HCEC 1CT (cell line): Measurements from ENCODE around the gene ALPK3.

ENCODE experiments used
- DNase-seq: peaks from one replicate; pipeline ENCODE4 v3.0.0-alpha.2; 2017

ALPK3 gene, protein sequence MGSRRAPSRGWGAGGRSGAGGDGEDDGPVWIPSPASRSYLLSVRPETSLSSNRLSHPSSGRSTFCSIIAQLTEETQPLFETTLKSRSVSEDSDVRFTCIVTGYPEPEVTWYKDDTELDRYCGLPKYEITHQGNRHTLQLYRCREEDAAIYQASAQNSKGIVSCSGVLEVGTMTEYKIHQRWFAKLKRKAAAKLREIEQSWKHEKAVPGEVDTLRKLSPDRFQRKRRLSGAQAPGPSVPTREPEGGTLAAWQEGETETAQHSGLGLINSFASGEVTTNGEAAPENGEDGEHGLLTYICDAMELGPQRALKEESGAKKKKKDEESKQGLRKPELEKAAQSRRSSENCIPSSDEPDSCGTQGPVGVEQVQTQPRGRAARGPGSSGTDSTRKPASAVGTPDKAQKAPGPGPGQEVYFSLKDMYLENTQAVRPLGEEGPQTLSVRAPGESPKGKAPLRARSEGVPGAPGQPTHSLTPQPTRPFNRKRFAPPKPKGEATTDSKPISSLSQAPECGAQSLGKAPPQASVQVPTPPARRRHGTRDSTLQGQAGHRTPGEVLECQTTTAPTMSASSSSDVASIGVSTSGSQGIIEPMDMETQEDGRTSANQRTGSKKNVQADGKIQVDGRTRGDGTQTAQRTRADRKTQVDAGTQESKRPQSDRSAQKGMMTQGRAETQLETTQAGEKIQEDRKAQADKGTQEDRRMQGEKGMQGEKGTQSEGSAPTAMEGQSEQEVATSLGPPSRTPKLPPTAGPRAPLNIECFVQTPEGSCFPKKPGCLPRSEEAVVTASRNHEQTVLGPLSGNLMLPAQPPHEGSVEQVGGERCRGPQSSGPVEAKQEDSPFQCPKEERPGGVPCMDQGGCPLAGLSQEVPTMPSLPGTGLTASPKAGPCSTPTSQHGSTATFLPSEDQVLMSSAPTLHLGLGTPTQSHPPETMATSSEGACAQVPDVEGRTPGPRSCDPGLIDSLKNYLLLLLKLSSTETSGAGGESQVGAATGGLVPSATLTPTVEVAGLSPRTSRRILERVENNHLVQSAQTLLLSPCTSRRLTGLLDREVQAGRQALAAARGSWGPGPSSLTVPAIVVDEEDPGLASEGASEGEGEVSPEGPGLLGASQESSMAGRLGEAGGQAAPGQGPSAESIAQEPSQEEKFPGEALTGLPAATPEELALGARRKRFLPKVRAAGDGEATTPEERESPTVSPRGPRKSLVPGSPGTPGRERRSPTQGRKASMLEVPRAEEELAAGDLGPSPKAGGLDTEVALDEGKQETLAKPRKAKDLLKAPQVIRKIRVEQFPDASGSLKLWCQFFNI (N-terminal part only)

DNA sequence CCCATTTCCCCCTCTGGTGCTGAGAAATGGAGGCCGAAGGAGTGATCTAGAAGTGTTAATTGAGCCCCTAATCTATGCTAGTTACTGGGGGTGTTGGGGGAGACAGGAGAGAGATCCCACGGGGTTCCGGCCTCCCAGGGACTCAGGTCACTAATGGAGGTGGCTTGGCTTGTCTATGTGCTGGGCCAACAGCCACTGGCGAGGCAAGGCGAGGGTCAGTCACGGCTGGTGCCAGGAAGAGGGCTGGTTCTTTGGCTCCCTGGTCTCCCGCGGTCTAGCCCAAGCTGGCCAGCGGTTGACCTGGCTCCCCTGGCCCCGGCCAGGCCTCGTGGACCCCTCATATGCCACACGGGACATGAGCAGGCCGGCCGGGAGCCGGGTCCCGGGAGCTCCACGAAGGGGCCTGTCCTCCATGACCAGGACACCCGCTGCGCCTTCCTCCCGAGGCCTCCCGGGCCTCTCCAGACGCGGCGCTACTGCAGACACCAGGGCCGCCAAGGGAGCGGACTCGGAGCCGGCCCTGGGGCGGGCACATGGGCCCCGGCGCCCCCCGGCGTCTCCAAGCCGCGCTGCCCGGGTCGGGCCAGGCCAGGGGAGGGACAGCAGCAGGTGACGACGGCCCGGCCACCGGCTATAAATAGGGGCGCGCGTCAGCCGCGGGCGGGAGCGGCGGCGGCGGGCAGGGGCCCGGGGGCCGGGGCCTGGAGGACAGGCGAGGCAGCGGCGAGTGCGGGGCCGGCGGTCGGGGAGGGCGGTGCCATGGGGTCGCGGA, at the start of gene ALPK3:
Gene ALPK3 (plus strand): TSS at position 663 of the 772 bp plus-strand sequence. CDS start 97 bp downstream, at position 760.
- no peak for DNase-seq

DNA sequence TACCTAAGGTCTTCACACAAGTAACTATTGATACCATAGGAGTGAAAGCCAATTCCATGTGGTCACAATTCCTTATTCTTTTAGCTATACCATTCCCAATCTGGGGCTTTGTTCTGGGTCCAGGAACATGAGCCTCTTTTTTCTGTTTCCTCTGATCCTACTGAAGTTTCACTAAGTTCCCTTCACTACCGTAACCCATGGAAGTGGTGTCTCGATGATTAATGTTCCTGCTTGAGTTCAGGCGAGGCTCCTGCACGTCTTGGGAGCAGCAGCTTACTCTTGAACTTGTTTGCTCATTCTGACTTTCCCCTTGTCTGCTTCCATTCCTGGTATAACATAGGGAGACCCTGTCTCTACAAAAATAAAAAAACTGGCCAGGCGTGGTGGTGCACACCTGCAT, 45.1 kb upstream of the ALPK3 start:
- DNase-seq = no peak

DNA sequence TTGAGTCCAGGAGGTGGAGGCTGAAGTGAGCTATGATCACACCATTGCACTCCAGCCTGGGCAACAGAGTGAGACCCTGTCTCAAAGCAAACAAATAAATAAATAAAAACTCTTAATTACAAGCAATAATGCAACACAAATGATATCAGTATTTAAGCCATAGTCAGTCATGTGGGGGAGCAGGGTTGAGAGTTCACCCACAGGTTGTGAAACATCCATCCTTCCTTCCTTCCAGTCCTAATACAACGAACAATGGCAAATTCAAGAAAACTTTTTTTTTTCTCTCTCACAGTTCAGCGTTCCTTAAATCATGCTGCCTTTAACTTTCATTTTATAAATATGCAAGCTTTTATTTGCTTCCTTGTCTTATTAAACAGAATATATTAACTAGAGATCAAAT, 44.7 kb upstream of the ALPK3 start:
- DNase-seq = no peak

DNA sequence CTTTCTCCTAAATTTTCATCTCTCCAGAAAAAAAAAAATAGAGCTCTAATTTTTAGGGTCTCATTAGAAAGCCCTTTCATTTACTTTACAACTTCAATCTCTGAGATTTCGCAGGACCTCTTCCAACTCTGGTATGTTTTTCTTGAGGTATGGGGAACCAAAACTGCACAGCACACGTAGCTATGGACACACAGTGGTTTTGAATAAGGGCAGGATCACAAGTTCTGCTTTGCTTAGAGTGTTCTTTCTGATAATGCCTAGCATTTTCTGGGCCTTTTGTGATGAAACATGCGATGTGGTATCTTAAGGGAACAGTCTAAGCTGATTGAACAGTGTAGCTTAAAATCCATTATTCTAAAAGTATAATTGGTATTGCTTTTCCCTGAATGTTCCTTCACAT, 43.4 kb upstream of the ALPK3 start:
- no peak for DNase-seq

DNA sequence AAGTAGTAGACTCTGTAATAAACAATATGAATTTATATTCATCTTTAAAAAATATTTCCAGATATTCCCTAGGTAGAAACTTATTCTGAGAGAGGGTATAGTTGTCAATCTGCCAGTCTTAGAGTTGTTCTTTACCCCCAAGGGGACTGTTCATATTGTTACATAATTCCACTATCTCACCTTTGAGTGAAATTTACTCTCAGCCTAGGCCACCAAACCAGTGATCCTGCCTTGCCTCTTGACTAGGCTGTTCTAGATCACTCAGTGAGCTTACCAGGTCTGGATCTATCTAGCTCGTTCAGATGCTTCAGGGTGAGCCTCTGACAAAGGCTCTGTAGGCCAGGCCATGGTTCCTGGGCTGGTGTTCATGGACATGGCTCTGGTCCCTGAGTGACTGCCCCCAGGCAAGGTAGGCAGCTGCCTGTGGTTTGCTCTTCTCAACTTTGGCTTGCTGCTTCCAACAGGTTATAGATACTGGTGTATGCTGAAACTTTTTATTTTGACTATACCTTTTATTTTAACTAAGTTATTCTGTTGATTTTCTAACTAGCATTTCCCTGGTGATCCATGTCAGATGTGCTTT, 41.2 kb upstream of the ALPK3 start:
- no peak for DNase-seq

DNA sequence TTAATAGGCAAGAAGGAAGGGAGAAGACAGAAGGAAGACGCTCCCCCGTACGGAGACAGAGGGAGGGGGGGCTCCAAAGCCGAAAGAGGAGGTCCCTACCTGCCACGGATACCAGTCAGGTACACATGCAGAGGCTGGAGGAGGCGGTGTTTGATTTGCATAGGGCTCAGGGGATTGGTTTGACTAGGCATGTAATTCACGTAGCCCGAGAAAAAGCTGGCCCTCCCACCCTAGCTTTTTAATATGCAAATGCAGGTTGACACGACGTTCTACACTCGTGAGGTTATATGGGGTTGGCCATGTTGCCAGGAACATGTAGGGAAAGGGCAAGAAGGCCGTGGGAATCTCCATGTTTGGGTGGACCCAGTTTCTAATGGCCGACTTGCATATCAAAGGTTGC, 39.0 kb upstream of the ALPK3 start:
- DNase-seq = no peak

DNA sequence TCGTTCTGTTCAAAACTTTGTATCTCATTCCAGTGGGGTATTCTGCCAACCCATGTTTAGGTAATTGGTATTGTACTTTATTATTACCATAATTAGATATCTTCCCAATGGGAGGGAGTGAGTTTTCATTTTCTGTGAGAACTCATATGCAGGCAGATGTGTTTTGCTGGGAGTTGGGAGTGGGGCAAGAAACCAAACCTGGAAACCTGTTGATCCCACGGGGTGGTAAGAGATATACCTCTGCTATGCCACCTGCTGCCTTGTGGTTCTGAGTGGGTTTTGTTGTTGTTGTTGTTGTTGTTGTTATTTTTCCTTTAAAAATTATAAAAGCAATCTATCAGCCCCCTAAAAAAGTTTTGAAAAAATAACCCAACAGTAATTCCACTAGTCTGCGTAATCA, 36.7 kb upstream of the ALPK3 start:
- no peak for DNase-seq

DNA sequence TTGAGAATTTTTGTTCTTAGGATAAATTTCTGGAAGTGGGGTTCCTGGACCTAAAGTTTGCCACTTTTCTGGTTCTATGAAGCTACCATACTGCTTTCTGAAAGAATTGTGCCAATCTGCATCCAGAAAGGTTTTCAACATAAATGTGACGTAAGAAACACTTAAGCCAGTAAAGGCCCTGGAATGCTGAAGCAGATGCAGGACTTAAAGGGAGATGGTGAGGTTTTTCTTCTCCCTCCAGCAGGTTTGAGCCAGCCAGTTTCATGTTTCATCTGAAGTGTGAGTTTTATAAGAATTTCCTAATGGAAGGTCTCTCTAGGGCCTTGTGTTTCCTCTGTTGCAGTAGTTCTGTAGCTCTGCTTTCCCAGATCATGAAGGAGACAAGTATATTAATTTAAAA, 35.7 kb upstream of the ALPK3 start:
- no peak for DNase-seq

DNA sequence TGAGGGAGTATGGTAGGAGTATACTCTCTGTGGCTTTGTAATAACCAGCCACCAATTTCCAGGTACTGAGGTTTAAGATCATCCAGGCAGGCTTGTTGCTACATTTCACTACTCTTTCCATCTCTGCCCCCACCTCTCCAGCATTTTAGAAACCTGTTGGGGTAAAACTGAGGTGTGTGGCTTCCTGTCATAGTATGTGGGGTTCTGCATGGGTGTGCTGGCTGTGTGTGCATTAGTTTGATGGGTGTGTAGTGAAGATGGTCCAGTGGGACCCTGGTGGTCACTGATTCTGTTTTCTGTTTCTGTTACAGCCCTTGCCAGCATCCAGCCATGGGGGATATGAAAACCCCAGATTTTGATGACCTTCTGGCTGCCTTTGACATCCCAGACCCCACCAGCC, 34.8 kb upstream of the ALPK3 start:
- no peak for DNase-seq

DNA sequence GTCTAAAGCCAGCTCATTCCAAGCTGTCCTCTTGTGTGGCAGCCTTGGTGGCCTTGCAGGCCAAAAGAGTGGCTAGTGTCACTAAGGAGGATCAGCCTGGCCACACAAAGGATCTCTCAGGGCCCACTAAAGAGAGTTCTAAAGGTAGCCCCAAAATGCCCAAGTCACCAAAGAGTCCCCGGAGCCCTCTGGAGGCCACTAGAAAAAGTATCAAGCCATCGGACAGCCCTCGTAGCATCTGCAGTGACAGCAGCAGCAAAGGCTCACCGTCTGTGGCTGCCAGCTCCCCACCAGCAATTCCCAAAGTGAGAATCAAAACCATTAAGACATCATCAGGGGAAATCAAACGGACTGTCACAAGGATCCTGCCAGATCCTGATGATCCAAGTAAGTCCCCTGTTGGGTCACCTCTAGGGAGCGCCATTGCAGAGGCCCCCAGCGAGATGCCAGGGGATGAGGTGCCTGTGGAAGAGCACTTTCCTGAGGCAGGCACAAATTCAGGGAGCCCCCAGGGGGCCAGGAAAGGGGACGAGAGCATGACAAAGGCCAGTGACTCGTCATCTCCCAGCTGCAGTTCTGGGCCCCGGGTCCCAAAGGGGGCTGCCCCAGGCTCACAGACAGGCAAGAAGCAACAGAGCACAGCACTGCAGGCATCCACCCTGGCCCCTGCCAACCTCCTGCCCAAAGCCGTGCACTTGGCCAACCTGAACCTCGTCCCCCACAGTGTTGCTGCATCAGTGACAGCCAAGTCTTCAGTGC, 33.5 kb upstream of the ALPK3 start:
- DNase-seq = no peak

DNA sequence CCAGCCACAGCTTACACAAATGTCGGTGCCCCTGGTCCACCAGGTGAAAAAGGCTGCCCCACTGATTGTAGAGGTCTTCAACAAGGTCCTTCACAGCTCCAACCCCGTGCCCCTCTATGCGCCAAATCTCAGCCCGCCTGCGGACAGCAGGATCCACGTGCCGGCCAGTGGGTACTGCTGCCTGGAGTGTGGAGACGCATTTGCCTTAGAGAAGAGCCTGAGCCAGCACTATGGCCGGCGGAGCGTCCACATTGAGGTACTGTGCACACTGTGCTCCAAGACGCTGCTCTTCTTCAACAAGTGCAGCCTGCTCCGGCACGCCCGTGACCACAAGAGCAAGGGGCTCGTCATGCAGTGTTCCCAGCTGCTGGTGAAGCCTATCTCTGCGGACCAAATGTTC, 32.9 kb upstream of the ALPK3 start:
- DNase-seq = no peak

DNA sequence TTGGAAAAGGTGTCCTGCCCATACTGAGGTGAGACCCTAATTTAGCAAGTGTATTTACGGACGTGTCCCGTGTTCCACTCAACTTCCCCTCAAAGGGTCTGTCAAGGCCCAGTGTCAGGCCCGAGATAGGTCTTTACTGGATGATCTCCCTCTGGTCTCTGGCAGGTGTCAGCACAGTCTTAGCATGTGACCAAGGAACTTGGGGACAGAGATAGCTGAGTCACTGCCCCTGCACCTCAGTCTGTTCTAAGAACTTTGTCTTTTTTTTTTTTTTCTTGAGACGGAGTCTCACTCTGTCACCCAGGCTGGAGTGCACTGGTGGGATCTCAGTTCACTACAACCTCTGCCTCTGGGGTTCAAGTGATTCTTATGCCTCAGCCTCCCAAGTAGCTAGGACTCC, 32.1 kb upstream of the ALPK3 start:
- no peak for DNase-seq

DNA sequence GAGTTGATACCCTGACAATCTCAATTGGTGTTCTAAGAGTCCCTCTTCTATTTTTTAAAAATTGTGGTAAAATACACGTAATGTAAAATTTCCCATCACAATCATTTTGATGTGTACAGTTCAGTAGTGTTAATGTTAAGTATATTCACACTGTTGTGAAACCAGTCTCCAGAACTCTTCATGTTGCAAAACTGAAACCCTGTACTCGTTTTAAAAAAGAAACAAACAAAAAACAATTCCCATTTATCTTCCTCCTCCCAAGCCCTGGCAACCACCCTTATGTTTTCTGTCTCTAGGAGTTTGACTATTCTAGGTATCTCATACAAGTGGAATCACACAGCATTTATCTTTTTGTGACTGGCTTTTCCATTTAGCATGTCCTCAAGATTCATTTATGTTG, 28.7 kb upstream of the ALPK3 start:
- no peak for DNase-seq

DNA sequence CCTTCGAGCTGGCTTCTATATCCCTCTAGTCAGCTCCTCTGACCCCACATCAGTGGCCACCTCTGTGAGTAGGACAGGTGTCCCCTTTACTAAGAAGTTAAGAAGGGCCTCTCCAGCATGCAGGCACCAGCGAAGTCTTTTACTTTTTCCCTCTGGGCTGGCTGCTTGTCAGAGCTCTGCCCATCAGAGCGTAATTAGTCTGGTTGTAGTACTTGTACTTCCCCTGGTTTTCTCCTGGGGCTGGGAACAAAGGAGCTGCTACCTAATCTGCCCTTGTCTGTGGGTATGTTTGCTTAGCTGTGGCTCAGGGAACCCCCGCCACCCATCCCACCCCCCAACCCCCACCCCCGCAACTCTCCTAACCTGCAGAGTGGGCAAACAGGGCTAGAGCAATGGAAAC, 27.4 kb upstream of the ALPK3 start:
- DNase-seq = no peak

DNA sequence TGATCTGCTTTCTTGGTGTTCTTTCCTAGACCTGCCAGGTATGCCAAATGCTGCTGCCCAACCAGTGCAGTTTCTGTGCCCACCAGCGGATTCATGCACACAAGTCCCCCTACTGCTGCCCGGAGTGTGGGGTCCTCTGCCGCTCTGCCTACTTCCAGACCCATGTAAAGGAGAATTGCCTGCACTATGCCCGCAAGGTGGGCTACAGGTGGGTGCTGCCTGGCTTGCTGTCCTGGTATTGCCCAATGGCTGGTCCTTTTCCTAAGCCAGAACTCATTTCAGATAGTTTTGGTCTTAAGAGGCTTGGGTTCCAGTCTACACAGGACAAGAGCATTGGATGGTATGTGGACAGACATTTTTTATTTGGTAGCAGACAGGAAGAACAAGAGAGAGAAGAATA, 26.5 kb upstream of the ALPK3 start:
- DNase-seq = no peak

DNA sequence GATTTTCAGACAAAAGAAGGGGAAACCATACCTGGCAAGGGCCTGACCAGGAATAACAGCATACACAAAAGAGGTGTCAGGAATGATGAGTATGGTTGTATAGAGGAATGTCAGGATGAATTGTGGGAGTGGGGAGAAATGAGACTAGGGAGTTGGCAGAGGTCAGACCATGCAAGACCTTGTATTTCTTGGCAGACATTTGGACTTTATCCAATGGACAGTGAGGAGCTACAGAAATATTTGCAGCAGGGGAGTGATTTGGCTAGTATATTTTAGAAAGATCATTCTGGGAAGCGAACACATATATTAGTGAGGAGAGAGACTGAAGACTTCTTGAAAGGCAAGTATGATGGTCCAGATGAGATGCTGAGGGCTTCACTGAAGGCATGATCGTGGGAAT, 25.4 kb upstream of the ALPK3 start:
- DNase-seq = no peak

DNA sequence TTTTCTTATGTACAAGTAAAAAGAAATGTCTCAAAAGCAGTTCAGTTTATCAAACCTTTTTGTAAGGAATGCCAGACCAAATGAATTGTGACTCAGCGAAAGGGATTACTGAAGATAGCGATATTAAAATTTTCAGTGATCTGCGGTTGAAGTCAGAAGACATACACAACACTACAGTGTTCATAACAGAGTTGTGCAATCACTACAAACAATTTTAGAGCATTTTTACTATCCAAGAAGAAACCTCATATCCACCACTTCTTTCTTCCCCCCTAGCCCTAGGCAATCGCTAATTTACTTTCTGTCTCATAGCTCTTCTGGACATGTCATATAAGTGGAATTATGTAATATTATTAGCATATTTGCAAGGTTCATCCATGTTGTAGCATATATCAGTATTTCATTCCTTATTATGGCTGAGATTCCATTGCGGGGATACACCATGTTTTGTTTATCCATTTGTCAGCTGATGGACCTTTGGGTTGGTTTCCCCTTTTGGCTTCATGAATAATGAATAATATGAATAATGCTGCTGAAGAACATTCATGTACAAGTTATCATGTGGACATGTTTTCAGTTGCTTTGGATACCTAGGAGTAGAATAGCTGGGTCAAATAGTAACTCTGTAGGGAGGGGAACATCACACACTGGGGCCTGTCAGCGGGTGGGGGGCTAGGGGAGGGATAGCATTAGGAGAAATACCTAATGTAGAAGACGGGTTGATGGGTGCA, 23.6 kb upstream of the ALPK3 start:
- no peak for DNase-seq

DNA sequence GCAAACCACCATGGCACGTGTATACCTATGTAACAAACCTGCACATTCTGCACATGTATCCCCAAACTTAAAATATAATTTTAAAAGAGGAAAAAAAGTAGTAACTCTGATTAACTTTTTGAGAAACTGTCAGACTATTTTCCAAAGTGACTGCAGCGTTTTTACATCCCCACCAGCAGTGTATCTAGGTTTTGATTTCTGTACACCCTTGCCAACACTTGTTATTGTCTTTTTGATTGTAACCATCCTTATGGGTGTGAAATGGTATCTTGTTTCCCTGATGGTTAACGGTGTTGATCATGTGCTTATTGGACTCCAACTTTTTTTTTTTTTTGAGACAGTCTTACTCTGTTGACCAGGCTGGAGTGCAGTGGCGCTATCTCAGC, 23.0 kb upstream of the ALPK3 start:
- DNase-seq = no peak

DNA sequence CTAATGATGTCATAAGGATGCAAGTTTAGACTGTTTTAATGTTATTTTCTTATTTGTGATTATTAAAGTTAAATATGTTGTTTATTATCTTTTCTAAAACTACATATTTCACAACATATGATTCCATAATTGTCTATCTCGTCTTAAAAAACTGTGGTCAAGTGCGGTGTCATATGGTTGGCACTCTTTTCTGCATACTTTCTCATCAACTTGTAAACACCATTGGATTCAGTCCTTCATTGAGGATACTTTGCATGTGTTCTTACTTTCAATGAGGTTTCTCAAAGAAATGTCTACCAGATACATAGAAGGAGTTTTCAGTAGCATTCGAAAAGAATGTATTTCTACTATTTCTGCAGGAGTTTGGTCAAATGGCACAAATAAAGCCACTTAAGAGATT, 22.0 kb upstream of the ALPK3 start:
- DNase-seq = no peak

DNA sequence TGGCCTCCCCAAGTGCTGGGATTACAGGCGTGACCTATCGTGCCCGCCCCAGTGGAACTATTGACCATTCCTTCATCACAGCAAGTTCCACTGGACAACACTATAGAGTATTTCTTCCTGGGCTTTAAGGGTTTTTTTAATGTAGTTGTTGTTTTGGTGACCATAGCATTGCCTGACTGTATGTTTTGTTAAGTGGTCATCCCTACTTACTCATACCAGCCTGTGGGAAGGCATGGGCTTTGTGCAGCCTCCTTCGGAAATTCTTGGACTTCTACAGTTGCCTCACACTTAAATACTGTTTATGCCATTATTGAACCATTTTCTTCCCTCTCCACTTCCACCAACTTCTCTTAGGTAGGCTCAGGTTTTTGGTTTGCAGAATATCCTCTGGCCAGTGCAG, 19.9 kb upstream of the ALPK3 start:
- no peak for DNase-seq

DNA sequence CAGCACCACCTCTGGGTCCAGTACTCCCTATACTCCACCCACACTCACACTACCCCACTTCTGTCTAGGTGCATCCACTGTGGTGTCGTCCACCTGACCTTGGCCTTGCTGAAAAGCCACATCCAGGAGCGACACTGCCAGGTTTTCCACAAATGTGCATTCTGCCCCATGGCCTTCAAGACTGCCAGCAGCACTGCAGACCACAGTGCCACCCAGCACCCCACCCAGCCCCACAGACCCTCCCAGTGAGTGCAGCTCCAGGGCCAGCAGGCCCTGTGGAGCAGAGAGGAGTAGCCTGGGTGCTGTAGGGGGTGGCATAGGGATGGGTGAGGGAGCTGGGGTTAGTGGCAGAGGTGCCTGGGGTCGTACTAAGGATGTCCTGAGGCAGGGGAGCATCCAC, 19.4 kb upstream of the ALPK3 start:
- DNase-seq = no peak
